ENCODE results near the gene KIZ.

DNA sequence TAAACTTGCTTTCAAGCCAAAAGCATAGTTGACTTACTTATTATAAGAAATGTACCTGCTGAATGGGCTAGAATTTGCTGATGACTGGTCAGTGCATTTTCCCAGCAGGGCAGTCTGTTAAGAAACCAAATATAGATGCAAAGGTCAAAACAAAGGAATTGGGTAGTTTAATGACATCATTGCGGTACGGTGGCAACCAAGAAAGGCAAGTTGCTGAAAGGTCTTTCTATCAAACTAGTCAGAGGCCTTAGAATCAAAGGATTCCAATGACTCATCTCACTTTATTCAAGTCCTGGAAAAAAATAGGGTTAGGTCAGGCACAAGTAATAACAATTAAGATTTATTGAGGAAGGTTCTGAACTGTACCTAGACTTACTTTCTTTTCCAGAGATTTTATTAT lies 76.4 kb downstream of the KIZ start:
- TF ChIP-seq, protein P1, sequence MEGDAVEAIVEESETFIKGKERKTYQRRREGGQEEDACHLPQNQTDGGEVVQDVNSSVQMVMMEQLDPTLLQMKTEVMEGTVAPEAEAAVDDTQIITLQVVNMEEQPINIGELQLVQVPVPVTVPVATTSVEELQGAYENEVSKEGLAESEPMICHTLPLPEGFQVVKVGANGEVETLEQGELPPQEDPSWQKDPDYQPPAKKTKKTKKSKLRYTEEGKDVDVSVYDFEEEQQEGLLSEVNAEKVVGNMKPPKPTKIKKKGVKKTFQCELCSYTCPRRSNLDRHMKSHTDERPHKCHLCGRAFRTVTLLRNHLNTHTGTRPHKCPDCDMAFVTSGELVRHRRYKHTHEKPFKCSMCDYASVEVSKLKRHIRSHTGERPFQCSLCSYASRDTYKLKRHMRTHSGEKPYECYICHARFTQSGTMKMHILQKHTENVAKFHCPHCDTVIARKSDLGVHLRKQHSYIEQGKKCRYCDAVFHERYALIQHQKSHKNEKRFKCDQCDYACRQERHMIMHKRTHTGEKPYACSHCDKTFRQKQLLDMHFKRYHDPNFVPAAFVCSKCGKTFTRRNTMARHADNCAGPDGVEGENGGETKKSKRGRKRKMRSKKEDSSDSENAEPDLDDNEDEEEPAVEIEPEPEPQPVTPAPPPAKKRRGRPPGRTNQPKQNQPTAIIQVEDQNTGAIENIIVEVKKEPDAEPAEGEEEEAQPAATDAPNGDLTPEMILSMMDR (conservative IDR thresholded peaks at IDR 0.05; ENCODE audit: low read depth in 2 of 2), result no peak
- TF ChIP-seq EZH2 (IDR thresholded peaks at IDR 0.05; ENCODE audit: low read depth, unreplicated experiment) (no peak), POLR2AphosphoS5 (IDR thresholded peaks at IDR 0.05; ENCODE audit: low read depth) (no peak), EZH2phosphoT487 (IDR thresholded peaks at IDR 0.05; ENCODE audit: unreplicated experiment) (no peak), CREB1 (CRISPR knock-in tag; IDR thresholded peaks at IDR 0.05; ENCODE audit: low read depth) (no peak), ZNF331 (CRISPR knock-in tag; IDR thresholded peaks at IDR 0.05; ENCODE audit: low read depth) (no peak)
- TF ChIP-seq, protein P2, sequence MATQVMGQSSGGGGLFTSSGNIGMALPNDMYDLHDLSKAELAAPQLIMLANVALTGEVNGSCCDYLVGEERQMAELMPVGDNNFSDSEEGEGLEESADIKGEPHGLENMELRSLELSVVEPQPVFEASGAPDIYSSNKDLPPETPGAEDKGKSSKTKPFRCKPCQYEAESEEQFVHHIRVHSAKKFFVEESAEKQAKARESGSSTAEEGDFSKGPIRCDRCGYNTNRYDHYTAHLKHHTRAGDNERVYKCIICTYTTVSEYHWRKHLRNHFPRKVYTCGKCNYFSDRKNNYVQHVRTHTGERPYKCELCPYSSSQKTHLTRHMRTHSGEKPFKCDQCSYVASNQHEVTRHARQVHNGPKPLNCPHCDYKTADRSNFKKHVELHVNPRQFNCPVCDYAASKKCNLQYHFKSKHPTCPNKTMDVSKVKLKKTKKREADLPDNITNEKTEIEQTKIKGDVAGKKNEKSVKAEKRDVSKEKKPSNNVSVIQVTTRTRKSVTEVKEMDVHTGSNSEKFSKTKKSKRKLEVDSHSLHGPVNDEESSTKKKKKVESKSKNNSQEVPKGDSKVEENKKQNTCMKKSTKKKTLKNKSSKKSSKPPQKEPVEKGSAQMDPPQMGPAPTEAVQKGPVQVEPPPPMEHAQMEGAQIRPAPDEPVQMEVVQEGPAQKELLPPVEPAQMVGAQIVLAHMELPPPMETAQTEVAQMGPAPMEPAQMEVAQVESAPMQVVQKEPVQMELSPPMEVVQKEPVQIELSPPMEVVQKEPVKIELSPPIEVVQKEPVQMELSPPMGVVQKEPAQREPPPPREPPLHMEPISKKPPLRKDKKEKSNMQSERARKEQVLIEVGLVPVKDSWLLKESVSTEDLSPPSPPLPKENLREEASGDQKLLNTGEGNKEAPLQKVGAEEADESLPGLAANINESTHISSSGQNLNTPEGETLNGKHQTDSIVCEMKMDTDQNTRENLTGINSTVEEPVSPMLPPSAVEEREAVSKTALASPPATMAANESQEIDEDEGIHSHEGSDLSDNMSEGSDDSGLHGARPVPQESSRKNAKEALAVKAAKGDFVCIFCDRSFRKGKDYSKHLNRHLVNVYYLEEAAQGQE (IDR thresholded peaks at IDR 0.05; ENCODE audit: unreplicated experiment), result no peak
- TF ChIP-seq, protein P3, sequence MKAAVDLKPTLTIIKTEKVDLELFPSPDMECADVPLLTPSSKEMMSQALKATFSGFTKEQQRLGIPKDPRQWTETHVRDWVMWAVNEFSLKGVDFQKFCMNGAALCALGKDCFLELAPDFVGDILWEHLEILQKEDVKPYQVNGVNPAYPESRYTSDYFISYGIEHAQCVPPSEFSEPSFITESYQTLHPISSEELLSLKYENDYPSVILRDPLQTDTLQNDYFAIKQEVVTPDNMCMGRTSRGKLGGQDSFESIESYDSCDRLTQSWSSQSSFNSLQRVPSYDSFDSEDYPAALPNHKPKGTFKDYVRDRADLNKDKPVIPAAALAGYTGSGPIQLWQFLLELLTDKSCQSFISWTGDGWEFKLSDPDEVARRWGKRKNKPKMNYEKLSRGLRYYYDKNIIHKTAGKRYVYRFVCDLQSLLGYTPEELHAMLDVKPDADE (IDR thresholded peaks at IDR 0.05), result no peak

All from GM23338 (cell line).